ENCODE results near the gene CARD10. TPM values are rescaled to one million over a fixed set of nuclear protein-coding genes. Genes with fewer than 3 reads are reported as not detected.

Gene CARD10
- total and polyA plus RNA-seq, 4 donors, result 7.8 to 14.0 (median 8.4) TPM

- peaks cover 0 to 3% (median 0%) of the 10 kb centered on the region in 4 donors for H3K36me3 ChIP-seq (ENCODE audit: control insufficient read depth in 4 of 4, insufficient read depth in 3 of 4, low read depth in 1 of 4, low read length in 3 of 4)
Measured at GRCh38 chr22:37473437-37473946, 45.7 kb downstream of the CARD10 start.

DNA sequence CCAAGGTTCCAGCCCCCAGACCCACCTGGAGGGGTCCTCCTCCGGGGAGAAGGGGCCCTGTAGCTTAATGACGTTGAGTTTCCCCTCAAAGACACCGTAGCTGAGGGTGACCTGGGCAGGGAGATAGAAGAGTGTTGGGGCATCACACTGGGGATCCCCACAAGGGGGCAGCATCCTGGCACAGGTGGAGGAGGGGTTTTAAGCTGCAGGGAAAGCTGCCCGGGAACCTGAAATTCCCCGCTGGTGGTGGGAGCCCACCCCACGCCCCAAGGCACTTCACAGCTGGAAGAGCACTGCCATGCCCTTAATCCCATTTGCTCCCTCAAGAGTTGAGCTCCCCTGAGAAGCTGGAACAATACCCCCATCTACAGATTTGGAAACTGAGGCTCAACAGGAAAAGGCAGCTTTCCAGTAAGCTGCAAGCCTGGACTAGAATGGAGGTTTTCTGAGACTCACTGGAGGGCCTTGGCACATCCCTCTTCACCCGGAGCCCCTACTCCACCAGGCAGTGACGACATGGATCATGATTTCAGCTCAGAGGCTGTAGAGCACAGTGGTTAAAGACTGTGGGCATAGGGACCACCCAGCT is 46.7 kb downstream of the CARD10 start:
- Histone ChIP-seq H3K36me3 (ENCODE audit: control insufficient read depth in 4 of 4, insufficient read depth in 3 of 4, low read depth in 1 of 4, low read length in 3 of 4) (peaks cover 0 to 3% (median 0%) of the 10 kb centered on the region in 4 donors), H3K4me1 (ENCODE audit: control insufficient read depth in 4 of 4, insufficient read depth in 4 of 4, low read length in 3 of 4) (no peaks in the 10 kb centered on the region), H3K27ac (ENCODE audit: low read depth in 1 of 2, low read length in 2 of 2) (no peak overlapping the region), H3K9me3 (ENCODE audit: control insufficient read depth in 4 of 4, low read length in 3 of 4) (no peaks in the 10 kb centered on the region), H3K9ac (ENCODE audit: low read depth in 1 of 2, low read length in 2 of 2) (no peak overlapping the region), H3K27me3 (ENCODE audit: control insufficient read depth in 4 of 4, insufficient read depth in 4 of 4, low read length in 3 of 4) (no peaks in the 10 kb centered on the region), H3K4me3 (ENCODE audit: low read depth in 1 of 3, low read length in 3 of 3) (no peak overlapping the region)
- TF ChIP-seq GABPA (IDR thresholded peaks at IDR 0.05 in 1 of 2, conservative IDR thresholded peaks at IDR 0.05 in 1 of 2) (no peak), RAD21 (IDR thresholded peaks at IDR 0.05) (peak in 1 of 2 donors; percentile 78)
- TF ChIP-seq, protein P1, sequence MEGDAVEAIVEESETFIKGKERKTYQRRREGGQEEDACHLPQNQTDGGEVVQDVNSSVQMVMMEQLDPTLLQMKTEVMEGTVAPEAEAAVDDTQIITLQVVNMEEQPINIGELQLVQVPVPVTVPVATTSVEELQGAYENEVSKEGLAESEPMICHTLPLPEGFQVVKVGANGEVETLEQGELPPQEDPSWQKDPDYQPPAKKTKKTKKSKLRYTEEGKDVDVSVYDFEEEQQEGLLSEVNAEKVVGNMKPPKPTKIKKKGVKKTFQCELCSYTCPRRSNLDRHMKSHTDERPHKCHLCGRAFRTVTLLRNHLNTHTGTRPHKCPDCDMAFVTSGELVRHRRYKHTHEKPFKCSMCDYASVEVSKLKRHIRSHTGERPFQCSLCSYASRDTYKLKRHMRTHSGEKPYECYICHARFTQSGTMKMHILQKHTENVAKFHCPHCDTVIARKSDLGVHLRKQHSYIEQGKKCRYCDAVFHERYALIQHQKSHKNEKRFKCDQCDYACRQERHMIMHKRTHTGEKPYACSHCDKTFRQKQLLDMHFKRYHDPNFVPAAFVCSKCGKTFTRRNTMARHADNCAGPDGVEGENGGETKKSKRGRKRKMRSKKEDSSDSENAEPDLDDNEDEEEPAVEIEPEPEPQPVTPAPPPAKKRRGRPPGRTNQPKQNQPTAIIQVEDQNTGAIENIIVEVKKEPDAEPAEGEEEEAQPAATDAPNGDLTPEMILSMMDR (IDR thresholded peaks at IDR 0.05; ENCODE audit: low read depth, low read length, missing input control), result peak; percentile 53
- WGBS, result 31% methylated on average over 8 of the region's 8 CpGs
- DNase-seq (ENCODE audit: low spot score), result no peak

More at GRCh38 chr22:37473437-37473946, 45.7 kb downstream of the CARD10 start:
- Histone ChIP-seq H3K4me1 (ENCODE audit: control insufficient read depth in 4 of 4, insufficient read depth in 4 of 4, low read length in 3 of 4) (no peaks in the 10 kb centered on the region), H3K9me3 (ENCODE audit: control insufficient read depth in 4 of 4, low read length in 3 of 4) (no peaks in the 10 kb centered on the region), H3K4me3 (ENCODE audit: low read depth in 1 of 3, low read length in 3 of 3) (no peak overlapping the region), H3K27ac (ENCODE audit: low read depth in 1 of 2, low read length in 2 of 2) (no peak overlapping the region), H3K9ac (ENCODE audit: low read depth in 1 of 2, low read length in 2 of 2) (no peak overlapping the region), H3K27me3 (ENCODE audit: control insufficient read depth in 4 of 4, insufficient read depth in 4 of 4, low read length in 3 of 4) (no peaks in the 10 kb centered on the region)
- no peak for DNase-seq (ENCODE audit: low spot score)
- 84% methylated on average over 8 of the region's 8 CpGs for WGBS
- TF ChIP-seq, protein P2, sequence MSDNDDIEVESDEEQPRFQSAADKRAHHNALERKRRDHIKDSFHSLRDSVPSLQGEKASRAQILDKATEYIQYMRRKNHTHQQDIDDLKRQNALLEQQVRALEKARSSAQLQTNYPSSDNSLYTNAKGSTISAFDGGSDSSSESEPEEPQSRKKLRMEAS (IDR thresholded peaks at IDR 0.05), result no peak
- TF ChIP-seq, protein P3, sequence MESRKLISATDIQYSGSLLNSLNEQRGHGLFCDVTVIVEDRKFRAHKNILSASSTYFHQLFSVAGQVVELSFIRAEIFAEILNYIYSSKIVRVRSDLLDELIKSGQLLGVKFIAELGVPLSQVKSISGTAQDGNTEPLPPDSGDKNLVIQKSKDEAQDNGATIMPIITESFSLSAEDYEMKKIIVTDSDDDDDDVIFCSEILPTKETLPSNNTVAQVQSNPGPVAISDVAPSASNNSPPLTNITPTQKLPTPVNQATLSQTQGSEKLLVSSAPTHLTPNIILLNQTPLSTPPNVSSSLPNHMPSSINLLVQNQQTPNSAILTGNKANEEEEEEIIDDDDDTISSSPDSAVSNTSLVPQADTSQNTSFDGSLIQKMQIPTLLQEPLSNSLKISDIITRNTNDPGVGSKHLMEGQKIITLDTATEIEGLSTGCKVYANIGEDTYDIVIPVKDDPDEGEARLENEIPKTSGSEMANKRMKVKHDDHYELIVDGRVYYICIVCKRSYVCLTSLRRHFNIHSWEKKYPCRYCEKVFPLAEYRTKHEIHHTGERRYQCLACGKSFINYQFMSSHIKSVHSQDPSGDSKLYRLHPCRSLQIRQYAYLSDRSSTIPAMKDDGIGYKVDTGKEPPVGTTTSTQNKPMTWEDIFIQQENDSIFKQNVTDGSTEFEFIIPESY (IDR thresholded peaks at IDR 0.05), result no peak
- TF ChIP-seq SP1 (IDR thresholded peaks at IDR 0.05) (no peak), HNF4G (IDR thresholded peaks at IDR 0.05) (no peak), ATF3 (IDR thresholded peaks at IDR 0.05) (no peak), HNF4A (conservative IDR thresholded peaks at IDR 0.05) (no peak), FOXA2 (IDR thresholded peaks at IDR 0.05) (no peak), TAF1 (conservative IDR thresholded peaks at IDR 0.05) (no peak), YY1 (IDR thresholded peaks at IDR 0.05) (no peak), RXRA (IDR thresholded peaks at IDR 0.05) (no peak), NR2F2 (IDR thresholded peaks at IDR 0.05) (no peak)
- TF ChIP-seq, protein P4, sequence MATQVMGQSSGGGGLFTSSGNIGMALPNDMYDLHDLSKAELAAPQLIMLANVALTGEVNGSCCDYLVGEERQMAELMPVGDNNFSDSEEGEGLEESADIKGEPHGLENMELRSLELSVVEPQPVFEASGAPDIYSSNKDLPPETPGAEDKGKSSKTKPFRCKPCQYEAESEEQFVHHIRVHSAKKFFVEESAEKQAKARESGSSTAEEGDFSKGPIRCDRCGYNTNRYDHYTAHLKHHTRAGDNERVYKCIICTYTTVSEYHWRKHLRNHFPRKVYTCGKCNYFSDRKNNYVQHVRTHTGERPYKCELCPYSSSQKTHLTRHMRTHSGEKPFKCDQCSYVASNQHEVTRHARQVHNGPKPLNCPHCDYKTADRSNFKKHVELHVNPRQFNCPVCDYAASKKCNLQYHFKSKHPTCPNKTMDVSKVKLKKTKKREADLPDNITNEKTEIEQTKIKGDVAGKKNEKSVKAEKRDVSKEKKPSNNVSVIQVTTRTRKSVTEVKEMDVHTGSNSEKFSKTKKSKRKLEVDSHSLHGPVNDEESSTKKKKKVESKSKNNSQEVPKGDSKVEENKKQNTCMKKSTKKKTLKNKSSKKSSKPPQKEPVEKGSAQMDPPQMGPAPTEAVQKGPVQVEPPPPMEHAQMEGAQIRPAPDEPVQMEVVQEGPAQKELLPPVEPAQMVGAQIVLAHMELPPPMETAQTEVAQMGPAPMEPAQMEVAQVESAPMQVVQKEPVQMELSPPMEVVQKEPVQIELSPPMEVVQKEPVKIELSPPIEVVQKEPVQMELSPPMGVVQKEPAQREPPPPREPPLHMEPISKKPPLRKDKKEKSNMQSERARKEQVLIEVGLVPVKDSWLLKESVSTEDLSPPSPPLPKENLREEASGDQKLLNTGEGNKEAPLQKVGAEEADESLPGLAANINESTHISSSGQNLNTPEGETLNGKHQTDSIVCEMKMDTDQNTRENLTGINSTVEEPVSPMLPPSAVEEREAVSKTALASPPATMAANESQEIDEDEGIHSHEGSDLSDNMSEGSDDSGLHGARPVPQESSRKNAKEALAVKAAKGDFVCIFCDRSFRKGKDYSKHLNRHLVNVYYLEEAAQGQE (IDR thresholded peaks at IDR 0.05), result no peak

All from liver (tissue), 9 donors.